ENCODE data around the gene METAP1D.

The METAP1D gene

DNA sequence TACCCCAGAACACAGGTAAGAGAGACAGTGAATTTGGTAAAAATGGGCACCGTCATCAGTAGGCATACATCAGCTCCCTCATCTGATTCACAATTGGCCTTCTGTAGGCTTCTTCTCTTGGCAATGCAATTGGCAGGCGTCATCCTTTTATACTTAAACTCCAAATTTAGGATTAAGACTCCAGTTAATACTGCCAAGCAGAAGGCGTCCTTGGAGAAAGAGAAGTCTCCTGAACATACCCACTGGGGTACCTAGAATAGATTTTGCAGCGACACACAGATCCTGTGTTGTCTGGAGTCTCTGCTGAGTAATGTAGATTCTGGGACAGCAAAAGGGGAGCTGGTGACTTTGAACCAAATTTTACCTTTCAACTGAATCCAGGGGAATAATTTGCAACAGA lies 592 bp upstream of the METAP1D start:
- peak in 1 of 2 experiments; percentile 43 for DNase-seq

DNA sequence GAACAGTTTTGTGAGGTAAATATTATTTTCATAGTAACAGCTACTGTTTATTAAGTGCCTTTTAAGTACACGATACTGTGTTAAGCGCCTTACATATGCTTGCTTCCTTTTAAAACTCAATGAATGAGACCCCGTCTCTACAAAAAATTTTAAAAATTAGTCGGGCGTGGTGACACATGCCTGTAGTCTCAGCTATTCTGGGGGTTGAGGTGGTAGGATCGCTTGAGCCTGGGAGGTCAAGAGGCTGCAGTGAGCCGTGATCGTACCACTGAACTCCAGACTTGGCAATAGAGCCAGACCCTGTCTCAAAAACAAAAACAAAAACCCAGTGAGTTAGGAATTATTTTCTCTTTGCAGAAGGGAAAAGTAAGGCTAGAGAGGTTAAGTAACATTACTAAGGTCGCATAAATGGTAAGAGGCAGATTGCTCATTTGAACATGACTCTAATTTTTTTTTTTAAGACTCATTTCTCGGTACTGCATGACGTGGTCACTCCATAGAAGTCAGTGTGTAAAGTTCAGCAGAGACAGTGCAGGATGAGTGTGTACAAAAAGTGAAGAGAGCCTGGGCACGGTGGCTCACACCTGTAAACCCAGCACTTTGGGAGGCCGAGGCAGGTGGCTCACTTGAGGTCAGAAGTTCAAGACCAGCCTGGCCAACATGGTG lies 1.1 kb downstream of the METAP1D start:
- DNase-seq: no peak

DNA sequence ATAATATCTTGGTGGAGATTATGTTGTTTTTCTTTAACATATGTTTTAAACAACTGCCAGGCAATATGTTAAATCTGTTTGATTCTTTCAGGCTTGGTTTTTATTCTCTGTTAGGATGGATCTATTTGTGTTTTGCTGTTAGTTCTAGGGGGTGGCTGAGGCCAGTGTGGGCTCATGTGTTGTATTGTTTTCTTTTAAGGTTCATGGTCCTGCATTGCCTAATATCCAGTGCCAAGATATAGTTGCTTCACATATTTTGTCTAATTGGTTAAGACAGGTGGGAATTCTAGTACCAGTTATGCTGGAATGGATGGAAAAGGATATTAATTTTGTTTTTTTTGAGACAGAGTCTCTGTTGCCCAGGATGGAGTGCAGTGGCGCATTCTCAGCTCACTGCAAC lies 7.6 kb downstream of the METAP1D start:
- DNase-seq: no peak

DNA sequence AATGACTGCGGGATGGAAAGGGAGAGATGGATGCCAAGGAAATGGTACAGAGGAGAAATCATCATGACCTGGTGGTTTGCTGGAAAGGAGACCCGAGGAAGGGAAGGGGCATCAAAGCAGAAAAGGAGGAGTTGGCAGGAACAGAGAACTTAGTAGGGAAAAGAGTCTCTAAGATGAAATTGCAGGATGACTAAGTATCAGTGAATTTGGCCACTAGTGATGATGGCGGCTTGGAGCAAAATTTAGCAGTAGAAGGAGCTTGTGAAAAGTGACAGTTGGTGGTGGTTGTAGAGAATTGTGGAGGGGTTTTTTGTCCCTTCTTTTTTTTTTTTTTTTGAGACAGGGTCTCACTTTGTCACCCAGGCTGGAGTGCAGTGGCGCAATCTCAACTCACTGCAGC lies 10.1 kb downstream of the METAP1D start:
- DNase-seq: no peak

DNA sequence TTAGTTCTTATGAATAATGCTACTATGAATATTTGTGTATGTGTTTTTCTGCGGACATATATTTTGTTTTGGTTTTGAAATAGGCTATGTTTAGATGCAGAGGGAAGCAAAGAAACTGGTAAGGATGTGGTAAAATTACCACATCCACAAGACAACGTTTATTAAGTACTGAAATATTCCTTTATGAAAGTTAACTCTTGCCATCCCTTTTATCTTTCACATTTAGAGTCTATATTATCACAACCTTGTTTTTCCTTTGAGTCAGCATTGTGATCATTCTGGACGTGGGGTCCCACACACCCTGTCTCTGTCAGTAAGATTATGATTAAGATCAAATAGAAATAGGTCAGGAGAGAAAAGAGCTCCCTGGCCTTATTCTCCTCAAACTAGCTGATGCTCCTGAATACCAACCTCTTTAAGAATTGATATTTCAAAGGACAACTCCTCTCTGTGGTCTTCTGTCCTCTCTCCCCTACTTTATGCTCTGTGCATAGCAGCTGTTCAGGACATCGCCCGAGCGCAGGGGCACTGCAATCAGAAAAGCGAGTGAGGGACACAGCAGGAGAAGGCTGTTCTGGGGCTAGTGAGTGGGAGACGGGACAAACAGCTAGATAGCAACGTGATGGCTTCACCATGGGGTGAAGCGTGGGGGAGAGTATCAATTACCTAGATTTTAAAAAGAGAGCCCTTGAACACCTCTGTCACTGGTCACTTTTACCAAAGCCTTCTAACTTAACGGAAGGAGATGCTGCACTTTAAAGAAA lies 12.2 kb downstream of the METAP1D start:
- no peak for DNase-seq

DNA sequence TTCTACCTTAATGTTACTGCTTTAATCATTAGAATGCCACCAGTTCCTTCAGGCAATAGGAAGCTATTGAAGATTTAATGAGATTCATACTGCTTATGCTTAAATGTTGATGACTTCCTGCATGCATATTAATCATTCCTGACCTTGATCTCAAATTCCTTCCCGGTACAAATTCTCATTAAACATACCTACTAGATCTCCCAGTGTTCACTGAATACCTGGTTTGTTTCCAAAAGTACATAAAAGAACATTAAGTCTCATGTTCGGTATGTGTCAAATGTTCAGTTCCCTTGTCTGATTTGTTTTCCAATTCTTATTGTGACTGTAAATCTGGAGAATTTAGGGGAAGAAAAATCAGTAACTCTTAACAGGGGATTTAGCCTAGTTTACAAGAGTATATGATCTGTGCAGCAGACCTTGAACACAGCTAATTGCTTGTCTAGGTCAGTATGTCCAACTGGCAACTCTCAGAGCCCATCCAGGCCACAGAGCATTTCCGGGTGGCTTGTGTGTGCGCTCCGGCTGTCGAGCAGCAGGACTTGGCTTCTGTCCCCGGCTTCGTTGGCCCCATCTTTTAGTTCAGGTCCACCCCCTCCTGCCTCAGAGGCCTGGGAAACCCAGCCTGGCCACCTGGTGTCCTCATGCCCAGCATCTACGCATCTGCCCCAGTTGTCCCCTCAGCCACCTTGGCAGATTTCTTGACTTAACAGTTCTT lies 13.1 kb downstream of the METAP1D start:
- DNase-seq: peak; percentile 1 to 52

DNA sequence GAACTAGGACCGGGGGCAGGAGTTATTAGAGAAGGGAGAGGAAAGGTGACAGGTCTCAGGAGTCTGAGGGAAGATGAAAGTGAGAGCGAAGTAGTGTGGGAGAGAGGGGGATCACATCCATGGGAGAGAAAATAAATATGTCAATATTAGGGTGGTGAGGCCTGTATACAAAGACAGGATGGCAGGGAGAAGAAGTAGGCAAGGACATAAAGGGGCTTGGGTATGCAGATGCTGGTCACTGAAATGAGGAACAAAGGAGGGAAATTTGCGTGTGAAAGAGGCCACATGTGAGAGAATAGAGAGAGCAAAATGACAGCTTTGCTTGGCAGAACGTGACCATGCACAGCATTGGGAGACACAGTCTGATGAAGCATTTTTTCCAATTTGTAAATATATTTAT lies 13.6 kb downstream of the METAP1D start:
- no peak for DNase-seq

DNA sequence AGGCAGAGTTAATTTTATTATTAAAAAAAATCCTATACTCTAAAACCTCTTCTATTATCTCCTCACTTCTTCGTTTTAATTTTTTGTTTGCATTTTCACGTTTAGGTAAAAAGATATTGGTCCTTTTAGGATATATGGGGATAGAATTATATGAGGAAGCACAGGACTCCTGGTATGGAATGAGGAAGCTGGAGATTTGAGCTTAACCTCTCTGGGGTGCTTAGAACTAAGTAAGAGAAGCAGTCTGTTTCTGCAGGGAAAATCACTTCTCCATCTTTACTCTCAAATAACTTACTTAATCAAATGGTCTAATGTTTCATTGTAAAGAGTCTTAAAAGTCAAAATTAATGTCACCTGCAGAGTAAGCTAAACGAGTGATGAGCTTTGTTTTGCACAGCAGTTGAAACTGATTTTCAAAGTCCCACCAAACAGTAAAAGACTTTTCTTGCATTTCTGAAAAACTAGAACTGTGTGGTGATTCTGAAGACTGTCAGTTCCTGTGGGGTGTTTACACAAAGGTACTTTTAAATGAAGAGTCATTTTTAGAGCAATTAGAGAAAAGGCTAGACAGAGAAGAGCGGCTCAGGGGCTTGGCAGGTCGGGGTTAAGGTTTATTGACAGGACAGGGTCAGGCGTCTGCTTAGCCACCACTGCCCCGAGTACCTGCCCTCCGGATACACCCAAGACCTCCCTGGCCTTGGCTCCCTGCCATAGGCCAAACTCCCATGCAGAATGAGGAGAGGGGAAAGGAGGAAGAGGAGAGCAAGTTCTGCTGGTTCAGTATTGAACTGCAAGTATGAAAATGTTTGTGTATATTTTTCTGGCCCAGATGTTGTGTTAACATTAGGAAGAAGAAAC lies 21.6 kb downstream of the METAP1D start:
- peak in 1 of 2 experiments; percentile 6 for DNase-seq

DNA sequence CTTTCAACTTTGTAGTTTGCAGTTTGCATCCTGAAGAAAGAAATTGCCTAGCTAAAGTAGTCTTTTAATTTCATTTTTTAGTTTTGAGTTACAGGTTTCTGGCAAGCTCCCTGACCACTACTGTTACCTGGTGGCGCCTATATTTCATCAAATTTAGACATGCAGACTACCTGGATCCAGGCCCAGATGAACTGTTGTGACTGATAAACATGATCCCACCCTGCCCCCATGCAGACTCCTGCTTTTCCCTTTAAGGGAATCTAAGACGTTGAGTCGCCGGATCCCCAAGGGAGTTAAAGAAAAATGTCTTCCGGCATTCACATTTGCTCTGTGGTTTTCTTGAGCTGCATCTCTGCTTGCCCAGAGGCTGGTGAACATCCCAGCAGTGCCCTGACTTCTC lies 22.2 kb downstream of the METAP1D start:
- peak in 1 of 2 experiments; percentile 18 for DNase-seq

DNA sequence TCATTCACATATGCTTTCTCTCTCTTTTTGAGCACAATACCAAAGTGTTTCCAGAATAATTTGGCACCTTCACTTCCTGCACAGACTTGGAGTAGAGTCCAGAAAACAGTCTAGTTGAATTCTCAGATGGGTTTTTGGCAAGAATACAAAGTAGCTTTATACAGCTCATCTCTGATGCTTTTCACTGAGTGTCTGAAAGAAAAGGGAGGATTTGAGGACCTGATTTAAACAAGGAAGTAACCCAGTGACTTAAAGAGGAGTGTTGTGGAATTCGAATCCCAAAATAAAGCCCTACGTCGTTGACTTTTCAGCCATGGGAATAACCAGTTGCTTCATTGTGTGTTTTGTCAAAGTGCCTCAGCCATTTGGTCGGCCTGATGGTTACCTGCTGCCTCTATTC lies 31.8 kb downstream of the METAP1D start:
- no peak for DNase-seq

DNA sequence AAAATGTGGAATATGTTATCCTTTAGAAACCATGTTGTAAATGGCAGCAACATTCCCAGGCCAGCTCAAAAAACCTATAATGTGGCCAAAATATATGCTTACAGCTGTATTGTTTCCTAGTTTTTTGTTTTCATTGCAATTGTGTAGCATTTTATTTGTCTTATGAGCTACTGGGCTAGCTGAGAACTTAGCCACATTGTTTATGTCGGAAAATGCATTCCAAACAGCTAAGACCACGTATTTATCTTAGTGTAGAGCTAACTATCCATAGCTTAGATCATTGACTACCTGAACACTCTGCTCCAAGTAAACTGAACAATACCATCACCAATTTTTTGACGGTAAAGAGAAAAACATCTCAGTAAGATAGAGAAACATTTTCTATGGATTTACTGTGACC lies 38.4 kb downstream of the METAP1D start:
- no peak for DNase-seq

DNA sequence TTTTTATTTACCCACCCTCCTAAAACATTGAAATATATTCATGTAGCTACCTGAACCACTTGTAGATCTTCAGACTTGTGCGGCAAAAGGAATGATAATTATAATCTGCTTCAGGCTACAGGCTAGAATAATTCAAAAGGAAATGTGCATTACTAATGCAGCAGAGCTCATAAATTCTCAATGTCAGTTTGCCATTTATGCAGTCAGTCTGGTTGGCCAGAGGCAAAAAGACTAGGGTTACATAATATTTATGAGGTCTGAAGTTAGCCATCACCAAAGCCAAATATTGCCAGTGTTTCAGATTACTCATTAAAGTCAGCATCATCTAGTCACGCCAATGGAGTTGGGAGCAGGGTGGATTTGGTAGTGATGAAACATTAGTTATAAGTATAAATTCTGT lies 38.9 kb downstream of the METAP1D start:
- DNase-seq: peak; percentile 52 to 79

DNA sequence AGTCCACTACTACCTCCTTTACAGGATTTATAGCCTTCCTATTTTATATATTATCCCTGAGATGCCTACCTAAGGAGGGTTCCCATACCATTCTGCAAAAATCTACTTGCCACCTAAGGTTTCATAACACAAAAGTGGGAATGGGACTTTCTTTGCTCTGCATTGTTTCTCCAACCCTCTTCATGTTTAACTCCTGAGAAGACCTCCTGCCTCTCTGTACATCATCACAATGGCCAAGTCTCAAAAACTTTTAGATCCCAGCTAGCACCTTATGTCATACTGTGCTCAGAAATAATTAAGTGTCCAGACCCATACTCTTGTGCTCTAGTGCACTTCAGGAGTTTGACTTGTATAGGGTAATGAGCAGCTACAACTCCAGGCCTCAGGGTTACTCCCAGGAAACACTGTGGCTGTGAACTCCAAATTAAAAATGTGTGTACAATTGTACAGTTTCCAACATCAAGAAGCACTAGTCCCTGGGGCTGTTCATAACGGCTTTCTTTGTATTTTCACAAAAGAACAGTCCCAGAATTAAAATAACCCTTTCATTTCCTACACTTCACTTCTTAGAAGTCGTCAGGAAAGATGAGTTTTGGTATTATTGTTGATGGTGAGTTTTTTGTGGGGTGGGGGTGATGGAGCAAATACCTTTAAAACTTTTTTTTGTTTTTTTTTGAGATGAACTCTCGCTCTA lies 39.4 kb downstream of the METAP1D start:
- DNase-seq: no peak

DNA sequence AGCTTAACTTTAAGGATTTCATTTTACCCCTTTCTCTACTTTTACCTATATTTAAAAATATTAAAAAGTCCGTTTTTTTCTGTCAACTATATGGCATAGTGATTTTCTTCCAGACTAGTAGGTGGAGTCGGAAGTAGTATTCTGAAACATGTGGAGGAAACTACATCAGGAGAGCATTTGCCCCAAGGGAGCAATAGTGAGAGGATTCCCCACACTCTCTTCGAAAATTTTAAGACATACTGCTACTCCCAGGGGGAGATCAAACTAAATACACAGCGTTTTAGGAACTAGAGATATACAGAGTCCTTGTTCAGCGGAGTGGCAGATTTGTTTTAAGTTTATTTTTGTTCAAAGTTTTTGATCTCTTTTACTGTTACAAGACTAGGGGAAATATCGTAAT lies 40.6 kb downstream of the METAP1D start:
- DNase-seq: no peak

DNA sequence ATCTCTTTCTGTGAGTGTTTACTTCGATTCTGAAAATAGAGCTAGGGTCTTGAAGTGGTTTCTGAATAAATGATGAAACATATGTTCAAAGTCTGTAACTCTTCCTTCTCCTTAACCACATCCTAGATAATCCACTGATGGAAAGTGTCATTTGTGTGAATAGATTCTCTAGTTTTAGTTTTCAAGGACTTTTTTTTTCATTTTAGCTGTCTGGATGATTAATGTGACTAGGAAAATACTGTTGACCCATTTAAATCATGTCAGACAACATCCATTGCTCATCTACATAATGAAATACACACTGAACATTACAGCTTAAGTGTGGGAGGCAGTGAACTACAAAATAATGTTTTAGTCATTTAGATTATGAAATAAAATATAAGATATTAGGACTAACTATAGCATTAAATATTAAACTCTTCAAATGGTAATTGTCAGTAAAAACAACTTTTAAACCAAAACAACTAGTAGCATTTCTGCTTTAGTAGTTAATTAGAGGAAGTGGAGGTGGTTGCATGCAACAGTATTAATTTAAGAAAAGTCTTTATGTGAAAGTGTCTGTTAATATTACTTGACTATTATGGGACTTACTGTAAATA lies 46.4 kb downstream of the METAP1D start:
- no peak for DNase-seq

DNA sequence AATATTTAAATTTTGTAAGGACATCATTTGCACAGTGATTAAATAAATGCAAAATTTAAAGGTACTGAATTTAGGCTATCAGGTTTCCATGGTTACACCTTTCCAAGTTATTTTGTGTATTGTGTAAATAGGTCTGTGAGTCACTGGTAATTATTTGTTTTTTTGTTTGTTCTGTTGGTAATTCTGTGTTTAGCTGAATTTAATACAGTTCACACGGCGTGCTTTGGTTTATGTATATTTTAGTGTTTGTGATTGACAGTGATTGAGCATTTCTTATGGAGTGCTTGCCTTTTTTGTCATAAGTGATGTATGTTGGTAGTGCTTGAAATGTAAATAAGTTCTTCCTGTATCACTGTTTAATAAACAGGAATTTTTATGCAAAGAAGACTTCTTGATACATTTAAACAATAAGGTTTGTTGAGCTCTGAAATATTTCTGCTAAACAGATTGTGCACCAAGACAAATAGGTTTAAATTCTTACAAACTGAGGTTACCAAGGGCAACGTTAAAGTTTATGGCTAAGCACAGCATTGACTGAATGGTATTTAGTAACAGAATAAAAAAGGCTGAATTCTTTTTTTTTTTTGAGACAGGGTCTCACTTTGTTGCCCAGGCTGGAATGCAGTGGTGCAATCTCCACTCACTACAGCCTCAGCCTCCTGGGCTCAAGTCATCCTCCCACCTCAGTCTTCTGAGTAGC lies 47.3 kb downstream of the METAP1D start:
- DNase-seq: no peak

DNA sequence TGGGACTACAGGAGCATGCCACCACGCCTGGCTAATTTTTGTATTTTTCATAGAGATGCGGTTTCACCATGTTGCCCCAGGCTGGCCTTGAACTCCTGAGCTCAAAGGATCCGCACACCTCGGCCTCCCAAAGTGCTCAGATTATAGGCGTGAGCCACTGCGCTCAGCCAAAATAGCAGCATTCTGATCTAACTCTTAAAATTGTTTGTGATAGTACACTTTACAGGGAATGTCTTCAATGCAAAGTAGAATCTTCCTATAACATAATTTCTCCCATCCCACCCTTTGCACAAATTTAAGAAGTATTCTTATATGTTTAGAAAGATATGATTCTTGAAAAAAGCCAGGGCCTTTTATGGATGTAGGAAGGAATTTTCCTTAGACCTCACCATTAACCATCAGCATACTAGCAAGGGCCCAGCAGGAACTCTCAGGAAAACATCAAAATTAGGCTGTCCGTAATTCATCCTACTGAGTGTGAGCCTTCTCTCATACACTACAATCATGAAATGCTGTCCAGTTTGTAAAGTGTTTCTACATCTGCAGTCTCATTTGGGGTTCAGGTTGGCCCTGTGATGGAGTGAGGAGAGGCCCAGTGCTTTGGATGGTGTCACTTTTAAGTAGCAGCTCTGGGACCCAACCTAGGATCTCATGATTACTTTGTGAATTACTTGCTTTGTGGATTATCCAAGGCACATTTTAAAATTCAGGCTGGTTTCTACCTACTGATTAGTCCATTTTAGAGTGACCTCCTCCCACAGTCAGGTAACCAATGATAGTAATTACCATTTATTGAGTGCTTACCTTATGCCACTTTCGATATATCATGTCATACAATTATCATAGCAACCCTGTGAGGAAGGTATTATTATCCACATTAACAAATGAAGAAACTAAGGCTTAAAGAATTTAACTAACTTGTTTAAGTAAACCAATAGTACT lies 48.1 kb downstream of the METAP1D start:
- no peak for DNase-seq

DNA sequence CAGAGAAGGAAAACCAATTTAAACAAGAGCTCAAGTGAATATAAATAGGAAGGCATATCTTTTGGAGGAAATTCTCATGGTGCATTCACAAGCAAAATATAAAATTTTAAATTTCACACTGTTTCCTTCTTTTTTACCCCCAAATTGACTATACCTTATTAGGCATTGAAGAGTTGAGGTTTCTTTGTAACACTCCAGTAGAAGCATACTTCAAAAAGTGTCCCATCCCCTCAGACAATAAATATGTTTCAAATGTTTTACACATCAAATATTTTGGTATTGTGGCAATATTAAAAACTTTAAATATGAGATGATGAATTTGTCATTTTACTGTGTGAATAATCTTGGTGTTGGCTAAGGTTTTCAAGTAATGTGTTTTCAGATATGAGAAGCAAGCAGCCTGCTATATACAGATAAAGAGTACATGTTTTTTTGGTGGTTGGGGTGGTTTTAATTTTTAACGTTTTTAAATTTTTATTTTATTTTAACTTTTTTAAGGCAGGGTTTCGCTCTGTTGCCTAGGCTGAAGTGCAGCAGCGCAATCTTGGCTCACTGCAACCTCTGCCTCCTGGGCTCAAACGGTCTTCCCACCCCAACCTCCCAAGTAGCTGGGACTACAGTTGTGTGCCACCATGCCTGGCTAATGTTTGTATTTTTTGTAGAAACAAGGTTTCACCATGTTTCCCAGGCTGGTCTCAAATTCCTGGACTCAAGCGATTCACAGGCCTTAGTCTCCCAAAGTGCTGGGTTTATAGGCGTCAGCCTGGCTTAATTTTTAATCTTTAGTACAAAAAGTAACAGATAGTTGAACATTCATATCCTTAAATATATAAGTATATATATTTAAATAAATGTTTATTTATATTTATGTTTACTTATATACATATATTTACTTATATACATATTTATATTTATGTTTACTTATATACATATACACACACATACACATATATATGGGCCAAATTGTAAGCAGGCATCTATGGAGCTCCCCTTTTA lies 49.1 kb downstream of the METAP1D start:
- no peak for DNase-seq

All from NCI-H2081 (cell line).